Activated B cell treated with CpG ODN at 0.5 μM for 24 hours (primary cell): ENCODE results near the gene NCR1. TPM values are rescaled to one million over a fixed set of nuclear protein-coding genes. Genes with fewer than 3 reads are reported as not detected.
"Not testable (repeated sequence)": the region's sequence is repeated elsewhere in the genome, so short reads cannot be mapped to it uniquely, and the experiment has no call there.

Experiments
- ATAC-seq: fragments of 200-7000 bp; cut with Tn5 transposase; one replicate; pipeline ENCODE4 v1.10.0; 2021; ENCODE audit warnings: low read depth, mild to moderate bottlenecking, moderate library complexity
- CTCF ChIA-PET: fragments of 350-600 bp; sonication (Branson Sonifier 250); formaldehyde crosslinking; loops from one replicate; lab custom pipeline; 2021; ENCODE audit warnings: antibody characterized with exemption; lab: Charles Lee
- POLR2A ChIA-PET: fragments of 350-600 bp; sonication (Branson Sonifier 250); formaldehyde crosslinking; loops from one replicate; lab custom pipeline; 2021; ENCODE audit warnings: antibody characterized with exemption; lab: Charles Lee
- DNase-seq: peaks from one replicate; pipeline ENCODE4 v3.0.0; 2022
- H3K27ac Mint-ChIP-seq: one replicate; pipeline ENCODE4 v1.8.0; 2020; ENCODE audit warnings: mixed read lengths
- H3K27me3 Mint-ChIP-seq: one replicate; pipeline ENCODE4 v1.8.0; 2021; ENCODE audit warnings: mixed read lengths
- H3K36me3 Mint-ChIP-seq: one replicate; pipeline ENCODE4 v1.8.0; 2021; ENCODE audit warnings: low read depth, mixed read lengths
- H3K4me1 Mint-ChIP-seq: one replicate; pipeline ENCODE4 v1.8.0; 2021; ENCODE audit warnings: mixed read lengths
- H3K4me3 Mint-ChIP-seq: one replicate; pipeline ENCODE4 v1.8.0; 2020; ENCODE audit warnings: mild to moderate bottlenecking, mixed read lengths
- H3K9me3 Mint-ChIP-seq: one replicate; pipeline ENCODE4 v1.8.0; 2020; ENCODE audit warnings: mixed read lengths
- intact Hi-C: fragments of 100-400 bp; cut with micrococcal nuclease; formaldehyde crosslinking; loops from one replicate; pipeline ENCODE4 v1.15.1; 2024
- total RNA-seq: library from RNA; stranded (reverse); gene quantifications from 2 replicates; pipeline ENCODE4 v1.2.3, GENCODE V29; 2022
- TF ChIP-seq, protein P1 (sequence below): fragments of 200-600 bp; IDR thresholded peaks from one replicate; pipeline ENCODE4 v1.8.0; 2022; ENCODE audit warnings: antibody characterized with exemption, mild to moderate bottlenecking

The NCR1 gene
- total RNA-seq, 1 donor from 2014 or later, result not detected

DNA sequence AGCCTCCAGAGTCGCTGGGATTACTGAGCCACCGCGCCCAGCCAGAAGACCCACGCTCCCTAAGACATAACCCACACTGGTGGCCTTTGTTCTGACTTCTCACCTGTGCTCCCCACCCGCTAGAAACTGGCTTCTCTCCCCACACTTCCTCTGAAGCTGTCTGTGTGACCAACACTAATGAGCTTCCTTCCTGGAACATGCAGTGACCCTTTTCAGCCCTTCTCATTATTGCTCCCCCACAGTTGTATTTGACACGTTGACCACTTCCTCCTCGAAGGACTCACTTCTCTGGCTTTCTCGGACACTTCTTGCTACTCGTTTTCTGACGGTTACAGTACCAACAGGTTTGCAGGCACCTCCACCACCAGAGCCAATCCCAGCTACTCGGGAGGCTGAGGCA is 10.9 kb downstream of the NCR1 start:
- H3K4me1 Mint-ChIP-seq, result peaks cover 3% of the 10 kb centered on the region
- CTCF ChIA-PET, result no interaction called here
- TF ChIP-seq, protein P1, sequence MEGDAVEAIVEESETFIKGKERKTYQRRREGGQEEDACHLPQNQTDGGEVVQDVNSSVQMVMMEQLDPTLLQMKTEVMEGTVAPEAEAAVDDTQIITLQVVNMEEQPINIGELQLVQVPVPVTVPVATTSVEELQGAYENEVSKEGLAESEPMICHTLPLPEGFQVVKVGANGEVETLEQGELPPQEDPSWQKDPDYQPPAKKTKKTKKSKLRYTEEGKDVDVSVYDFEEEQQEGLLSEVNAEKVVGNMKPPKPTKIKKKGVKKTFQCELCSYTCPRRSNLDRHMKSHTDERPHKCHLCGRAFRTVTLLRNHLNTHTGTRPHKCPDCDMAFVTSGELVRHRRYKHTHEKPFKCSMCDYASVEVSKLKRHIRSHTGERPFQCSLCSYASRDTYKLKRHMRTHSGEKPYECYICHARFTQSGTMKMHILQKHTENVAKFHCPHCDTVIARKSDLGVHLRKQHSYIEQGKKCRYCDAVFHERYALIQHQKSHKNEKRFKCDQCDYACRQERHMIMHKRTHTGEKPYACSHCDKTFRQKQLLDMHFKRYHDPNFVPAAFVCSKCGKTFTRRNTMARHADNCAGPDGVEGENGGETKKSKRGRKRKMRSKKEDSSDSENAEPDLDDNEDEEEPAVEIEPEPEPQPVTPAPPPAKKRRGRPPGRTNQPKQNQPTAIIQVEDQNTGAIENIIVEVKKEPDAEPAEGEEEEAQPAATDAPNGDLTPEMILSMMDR, result no peak

DNA sequence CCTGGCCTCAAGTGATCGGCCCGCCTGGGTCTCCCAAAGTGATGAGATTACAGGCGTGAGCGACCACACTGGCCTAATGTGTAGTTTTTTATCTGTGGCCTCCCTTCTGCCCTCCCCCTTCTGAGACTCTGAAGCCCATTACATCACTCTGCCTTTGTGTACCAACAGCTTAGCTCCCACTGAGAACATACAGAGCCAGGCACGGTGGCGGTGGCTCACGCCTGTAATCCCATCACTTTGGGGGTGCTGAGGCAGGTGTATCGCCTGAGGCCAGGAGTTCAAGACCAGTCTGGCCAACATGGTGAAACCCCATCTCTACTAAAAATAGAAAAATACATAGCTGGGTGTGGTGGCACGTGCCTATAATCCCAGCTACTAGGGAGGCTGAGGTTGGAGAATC is 12.6 kb downstream of the NCR1 start:
- no peak for ATAC-seq
- Mint-ChIP-seq H3K27me3 (peaks cover 16% of the 10 kb centered on the region), H3K36me3 (no peaks in the 10 kb centered on the region), H3K9me3 (no peaks in the 10 kb centered on the region), H3K27ac (no peak overlapping the region), H3K4me1 (peaks cover 3% of the 10 kb centered on the region), H3K4me3 (no peak overlapping the region)
- intact Hi-C loops, result loop anchor here (2.0 kb wide), 1 partner anchor 266 kb away; no protein-coding TSS in a partner anchor
- no peak for DNase-seq
- ChIA-PET POLR2A (no interaction called here), CTCF (no interaction called here)
- TF ChIP-seq, protein P1, result no peak

More for the DNA sequence above, 10.9 kb downstream of the NCR1 start:
- H3K9me3 Mint-ChIP-seq, result no peaks in the 10 kb centered on the region
- ATAC-seq, result no peak
- H3K27ac Mint-ChIP-seq, result no peak overlapping the region
- H3K4me3 Mint-ChIP-seq, result no peak overlapping the region
- intact Hi-C loops, result no loop called here
- DNase-seq, result no peak
- H3K27me3 Mint-ChIP-seq, result peaks cover 14% of the 10 kb centered on the region
- POLR2A ChIA-PET, result no interaction called here
- no peaks in the 10 kb centered on the region for H3K36me3 Mint-ChIP-seq

DNA sequence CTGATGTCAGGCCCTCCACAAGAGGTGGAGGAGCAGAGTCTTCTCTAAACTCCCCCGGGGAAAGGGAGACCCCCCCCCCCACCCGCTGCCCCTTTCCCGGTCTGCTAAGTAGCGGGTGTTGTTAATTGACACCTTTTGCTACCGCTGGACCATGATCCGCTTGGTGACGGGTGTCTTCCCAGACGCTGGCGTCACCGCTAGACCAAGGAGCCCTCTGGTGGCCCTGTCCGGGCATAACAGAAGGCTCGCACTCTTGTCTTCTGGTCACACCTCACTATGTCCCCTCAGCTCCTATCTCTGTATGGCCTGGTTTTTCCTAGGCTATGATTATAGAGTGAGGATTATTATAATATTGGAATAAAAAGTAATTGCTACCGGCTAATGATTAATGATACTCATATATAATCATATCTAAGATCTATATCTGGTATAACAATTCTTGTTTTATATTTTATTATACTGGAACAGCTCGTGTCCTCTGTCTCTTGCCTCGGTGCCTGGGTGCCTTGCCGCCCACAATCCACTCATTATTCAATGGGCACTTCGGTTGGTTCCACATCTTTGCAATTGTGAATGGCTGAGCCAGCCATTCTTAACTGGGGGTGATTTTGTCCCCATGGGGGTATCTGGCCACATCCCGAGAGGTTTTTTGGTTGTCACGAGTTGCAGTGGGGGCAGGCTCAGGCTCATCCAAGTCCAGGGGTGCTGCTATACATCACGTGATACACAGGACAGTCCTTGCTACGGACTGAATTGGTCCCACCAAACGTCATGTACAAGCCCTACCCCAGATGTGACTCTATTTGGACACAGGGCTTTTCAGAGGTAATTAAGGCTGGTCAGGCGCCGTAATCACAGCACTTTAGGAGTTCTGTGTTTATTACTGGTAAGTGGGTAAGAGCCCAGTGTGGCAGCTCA is 14.0 kb downstream of the NCR1 start:
- not testable (repeated sequence) for H3K9me3 Mint-ChIP-seq, H3K27ac Mint-ChIP-seq, H3K36me3 Mint-ChIP-seq, ATAC-seq, H3K4me1 Mint-ChIP-seq, DNase-seq, H3K4me3 Mint-ChIP-seq
- ChIA-PET POLR2A (interaction anchor here (0.9 kb wide), 1 partner anchor 17 kb away, joined by 3 read pairs; no protein-coding TSS in a partner anchor), CTCF (interaction anchor here (1.5 kb wide), 1 partner anchor 39 kb away, joined by 3 read pairs; no protein-coding TSS in a partner anchor)
- H3K27me3 Mint-ChIP-seq, result peaks cover 16% of the 10 kb centered on the region
- intact Hi-C loops, result loop anchor here (1.0 to 2.0 kb wide), 2 partner anchors 267 to 442 kb away; no protein-coding TSS in a partner anchor

DNA sequence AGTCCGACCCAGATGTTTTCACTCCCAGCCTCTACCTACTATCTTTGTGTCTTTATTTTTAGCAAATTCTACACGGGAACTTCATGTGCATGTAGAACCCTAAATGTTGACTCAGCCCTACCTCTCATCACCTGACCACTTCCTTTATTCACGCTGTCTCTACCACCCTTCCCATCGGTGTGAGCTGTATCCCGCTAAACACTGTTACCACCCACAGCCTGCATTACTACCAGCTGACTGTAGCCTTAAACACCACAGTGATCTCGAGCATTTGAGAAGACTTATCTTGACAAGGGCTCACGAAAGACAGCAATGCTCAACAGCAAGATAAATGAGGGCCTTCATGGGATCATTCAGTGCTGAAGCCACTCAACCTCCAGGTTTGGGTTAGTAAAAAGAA is 15.1 kb downstream of the NCR1 start:
- ChIA-PET POLR2A (interaction anchor here (0.9 kb wide), 1 partner anchor 16 kb away, joined by 3 read pairs; no protein-coding TSS in a partner anchor), CTCF (interaction anchor here (1.5 kb wide), 1 partner anchor 37 kb away, joined by 3 read pairs; no protein-coding TSS in a partner anchor)
- peaks cover 1% of the 10 kb centered on the region for H3K9me3 Mint-ChIP-seq
- DNase-seq (no peak), ATAC-seq (no peak)
- H3K4me1 Mint-ChIP-seq, result peaks cover 3% of the 10 kb centered on the region
- H3K27me3 Mint-ChIP-seq, result peaks cover 14% of the 10 kb centered on the region
- H3K36me3 Mint-ChIP-seq, result peaks cover 1% of the 10 kb centered on the region
- TF ChIP-seq, protein P1, result no peak
- intact Hi-C loops, result no loop called here
- no peak overlapping the region for H3K27ac Mint-ChIP-seq
- H3K4me3 Mint-ChIP-seq, result no peak overlapping the region

DNA sequence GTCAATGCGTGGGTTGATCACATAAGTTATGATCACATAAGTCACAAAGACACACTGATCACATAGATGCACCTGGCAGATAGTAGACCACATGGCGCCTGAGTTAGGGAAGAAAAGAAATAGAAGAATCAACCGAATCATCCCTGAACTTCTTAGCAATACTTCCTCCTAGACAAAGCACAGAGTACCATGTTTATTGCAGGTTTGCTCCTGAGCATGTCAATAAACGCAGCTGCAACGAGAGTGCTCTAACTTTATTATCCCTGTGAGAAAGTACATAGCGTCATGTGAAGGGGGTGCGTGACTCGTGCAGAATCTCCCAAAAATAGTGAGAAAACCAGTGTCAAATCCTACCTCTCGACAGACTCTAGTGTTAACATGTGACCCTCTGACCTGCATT is 17.3 kb downstream of the NCR1 start:
- H3K27me3 Mint-ChIP-seq, result peaks cover 10% of the 10 kb centered on the region
- no peaks in the 10 kb centered on the region for H3K4me1 Mint-ChIP-seq
- DNase-seq (no peak), ATAC-seq (no peak)
- TF ChIP-seq, protein P1, result no peak
- intact Hi-C loops, result no loop called here
- H3K9me3 Mint-ChIP-seq, result peaks cover 4% of the 10 kb centered on the region
- H3K36me3 Mint-ChIP-seq, result peaks cover 1% of the 10 kb centered on the region
- no peak overlapping the region for H3K4me3 Mint-ChIP-seq
- ChIA-PET POLR2A (no interaction called here), CTCF (interaction anchor here (0.6 kb wide), 1 partner anchor 9 kb away, joined by 5 read pairs; no protein-coding TSS in a partner anchor)
- H3K27ac Mint-ChIP-seq, result no peak overlapping the region
